ENCODE data around the gene BTN2A1.
"Not testable (repeated sequence)": the region's sequence is repeated elsewhere in the genome, so short reads cannot be mapped to it uniquely, and the experiment has no call there.

The BTN2A1 gene

DNA sequence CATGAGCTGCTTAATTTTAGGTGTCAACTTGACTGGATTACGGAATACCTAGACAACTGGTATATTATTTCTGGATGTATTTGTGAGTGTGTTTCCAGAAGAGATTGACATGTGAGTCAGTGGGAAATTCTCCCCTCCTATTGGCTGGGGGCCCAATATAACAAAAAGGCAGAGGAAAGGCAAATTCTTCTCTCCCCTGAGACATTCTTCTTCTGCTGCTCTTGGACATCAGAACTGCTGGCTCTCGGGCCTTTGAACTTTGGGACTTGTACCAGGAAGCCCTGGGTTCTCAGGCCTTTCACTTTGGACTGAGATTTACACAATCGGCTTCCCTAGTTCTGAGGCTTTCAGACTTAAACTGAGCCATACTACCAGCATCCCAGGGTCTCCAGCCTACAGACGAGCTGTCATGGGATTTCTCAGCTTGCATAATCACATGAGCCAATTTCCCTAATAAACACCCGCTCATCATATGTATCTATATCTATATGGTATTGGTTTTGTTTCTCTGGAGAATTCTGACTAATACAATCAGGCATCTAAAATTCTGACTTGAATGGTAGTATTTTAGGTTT is 25.0 kb upstream of the BTN2A1 start:
- DNase-seq (ENCODE audit: low spot score), result no peak

DNA sequence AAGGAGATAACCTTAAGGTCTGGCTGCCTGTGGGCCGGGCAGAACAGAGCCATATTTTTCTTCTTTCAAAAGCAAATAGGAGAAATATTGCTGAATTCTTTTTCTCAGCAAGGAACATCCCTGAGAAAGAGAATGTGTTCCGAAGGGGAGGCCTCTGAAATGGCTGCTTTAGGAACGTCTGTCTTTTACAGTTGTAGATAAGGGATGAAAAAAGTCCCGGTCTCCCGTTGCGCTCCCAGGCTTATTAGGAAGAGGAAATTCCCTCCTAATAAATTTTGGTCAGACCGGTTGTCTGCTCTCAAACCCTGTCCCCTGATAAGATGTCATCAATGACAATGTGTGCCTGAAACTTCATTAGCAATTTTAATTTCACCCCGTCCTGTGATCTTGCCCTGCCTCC is 24.1 kb upstream of the BTN2A1 start:
- not testable (repeated sequence) for DNase-seq (ENCODE audit: low spot score)

DNA sequence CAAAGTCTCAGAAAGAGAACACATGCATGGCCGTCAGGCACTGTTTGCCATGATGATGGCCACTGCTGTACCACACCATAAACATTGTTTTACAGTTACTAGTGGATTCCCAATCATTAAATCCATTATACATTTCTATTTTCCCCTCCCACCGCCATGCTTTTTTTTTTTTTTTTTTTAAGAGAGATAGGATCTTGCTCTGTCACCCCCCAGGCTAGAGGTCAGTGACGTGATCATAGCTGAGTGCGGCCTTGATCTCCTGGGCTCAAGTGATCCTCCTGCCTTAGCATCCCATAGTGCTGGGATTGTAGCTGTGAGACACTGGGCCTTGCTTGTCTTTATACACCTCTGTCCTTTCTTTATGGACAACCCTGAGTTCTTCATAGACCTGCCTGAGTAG is 21.7 kb upstream of the BTN2A1 start:
- no peak for DNase-seq (ENCODE audit: low spot score)

DNA sequence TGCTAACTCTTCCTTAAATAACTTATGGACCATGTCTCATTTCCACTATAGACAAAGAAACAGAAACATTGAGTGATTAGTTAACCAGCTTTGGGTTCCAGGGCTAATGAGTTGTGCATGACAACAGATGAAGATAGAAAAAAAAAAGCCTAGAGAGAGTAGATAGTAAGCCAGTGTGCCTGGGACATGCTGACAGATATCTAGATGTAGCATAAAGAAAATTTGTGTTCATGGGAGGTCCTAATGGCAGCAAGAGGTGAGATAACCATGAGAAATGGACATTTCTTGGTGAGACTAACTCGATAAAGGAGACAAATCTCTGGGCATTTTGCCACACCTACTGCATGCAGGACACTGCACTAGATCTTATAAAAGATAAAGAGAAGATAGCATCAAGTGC is 20.2 kb upstream of the BTN2A1 start:
- DNase-seq (ENCODE audit: low spot score), result no peak

DNA sequence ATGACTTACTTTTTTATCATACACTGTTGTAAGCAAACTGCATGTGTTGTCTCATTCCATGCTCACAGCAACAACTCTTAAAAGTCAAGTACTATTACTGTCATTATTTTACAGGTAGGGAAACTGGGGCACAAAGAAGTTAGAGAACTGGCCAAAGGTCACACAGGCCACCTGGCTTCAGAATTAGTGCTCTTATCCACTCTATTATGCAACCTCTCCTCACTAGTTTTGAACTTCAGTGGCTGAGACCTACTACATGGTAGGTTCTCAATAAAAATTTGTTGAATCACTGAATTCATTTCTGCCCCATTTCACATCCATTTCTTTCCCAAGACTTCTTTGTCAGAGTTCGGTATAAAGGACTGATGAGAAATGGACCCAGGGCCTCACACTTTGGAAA is 19.8 kb upstream of the BTN2A1 start:
- DNase-seq (ENCODE audit: low spot score), result no peak

DNA sequence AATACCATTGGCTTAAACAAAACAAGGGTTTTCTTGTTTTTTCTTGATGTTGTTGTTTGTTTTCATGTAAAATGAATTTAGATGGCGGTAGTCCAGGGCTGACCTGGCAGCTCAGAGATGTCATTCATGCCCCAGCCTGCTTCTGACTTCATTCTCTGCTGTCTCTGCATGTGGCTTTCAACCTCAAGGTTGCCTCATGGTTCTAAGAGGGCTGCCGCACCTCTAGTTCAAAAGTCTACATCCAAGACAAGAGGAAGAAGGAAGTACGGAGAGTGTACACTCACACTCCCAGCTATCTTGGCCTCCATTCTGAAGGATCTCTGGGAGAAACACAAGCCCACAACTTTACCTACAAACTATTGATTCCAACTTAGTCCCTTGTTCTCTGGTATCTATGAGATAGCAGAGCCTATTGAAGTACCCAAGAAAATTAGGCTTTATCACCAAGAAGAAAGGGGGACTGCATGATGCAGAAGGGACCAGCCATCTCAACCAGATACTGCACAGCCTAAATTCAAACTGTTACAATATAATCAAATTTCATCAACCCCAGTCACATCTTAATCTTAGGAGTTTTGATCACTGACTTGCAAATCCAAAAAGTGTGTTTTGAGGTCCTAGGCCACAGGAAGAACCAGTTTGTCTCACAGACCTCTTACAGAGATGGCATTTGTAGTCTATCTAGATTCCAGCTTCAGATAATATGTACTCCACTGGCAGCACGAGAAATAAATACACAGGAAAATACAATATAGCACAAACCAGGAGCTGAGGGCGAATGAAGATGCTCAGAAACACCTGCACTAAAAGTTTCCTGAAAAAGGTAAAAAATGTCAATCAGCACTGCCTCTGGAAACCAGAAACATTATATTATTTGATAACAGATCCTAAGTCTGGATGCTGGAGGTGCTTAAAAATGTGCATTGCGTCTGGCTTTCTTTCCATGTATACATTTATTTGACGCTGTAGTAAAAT is 18.3 kb upstream of the BTN2A1 start:
- peak; percentile 20 for DNase-seq (ENCODE audit: low spot score)

DNA sequence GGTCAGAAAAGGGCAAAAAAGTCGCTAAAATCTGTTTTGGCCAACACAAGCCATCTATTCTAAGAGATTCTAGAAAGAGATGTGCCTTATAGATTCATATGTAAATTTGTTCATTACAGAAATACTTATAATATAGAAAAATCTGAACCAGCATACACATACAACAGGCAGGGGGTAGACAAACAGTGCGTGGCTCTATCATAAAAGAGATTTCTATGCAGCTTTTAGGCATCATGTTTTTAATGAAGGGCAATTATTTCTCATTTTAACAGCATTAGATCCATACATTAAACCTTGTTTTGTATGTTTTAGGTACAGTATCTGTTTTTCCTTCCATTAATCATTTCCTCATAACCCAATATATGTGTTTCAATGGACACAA is 16.8 kb upstream of the BTN2A1 start:
- DNase-seq (ENCODE audit: low spot score), result no peak

DNA sequence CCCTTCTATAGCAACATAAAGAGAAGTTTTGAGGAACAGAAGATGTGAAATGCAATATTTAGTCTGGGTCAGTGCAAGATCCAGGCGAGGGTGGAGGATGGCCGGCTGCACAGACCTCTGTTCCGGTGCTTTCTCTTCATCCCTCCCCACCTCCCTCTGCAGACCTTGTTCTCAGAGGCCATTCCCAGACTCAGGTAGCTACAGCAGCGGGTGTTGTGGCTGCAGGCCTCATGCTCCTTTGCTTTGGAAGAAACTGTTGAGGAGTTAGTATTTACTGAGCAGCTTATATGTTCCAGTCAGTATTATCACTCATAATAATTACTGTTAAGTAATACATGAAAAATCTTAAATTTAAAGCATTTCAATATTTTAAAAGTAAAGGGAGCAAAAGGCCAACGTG is 15.8 kb upstream of the BTN2A1 start:
- DNase-seq (ENCODE audit: low spot score), result no peak

DNA sequence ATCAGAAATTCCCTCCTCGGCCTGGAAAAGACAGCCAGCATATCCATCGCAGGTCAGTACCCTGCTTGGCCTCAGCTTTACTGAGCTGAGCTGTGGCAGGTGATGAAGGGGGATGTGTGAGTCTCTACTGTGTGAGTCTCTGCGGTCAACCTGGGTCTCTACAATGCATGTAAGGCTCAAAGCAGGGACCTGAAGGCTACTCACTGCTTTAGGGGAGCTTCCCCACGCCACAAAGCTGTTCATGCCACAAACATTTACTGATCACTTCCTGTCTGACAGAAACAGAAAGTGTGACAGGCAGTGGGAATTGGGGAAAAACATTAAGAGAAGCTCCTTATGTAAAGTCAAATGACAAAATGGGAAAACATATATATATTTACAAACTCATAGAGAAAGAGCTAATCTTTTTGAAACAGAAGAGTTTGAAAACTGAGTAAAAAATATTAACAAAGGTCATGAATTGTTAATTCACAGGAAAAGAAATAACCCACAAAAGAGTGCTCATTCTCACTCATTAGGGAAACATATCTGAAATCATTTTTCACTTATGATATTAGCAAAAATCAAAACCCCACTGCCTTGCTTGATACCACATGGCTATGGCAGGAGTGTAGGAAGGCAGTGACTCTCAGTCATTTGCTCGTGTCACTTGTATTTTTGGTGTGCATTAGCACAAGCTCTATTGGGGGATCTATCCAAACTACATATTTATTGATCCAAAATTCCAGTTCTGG is 11.7 kb upstream of the BTN2A1 start:
- DNase-seq (ENCODE audit: low spot score), result no peak

DNA sequence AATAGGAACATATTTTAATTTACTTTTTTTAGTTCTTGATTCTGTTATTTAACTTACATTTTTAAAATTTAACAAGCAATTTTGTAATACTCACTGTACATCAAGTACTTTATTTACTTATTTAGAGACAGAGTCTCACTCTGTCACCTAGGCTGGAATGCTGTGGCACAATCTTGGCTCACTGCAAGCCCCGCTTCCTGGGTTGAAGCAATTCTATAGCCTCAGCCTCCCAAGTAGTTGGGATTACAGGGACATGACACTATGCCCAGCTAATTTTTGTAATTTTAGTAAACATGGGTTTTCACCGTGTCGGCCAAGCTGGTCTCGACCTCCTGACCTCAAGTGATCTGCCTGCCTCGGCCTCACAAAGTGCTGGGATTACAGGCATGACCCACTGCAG is 10.5 kb upstream of the BTN2A1 start:
- no peak for DNase-seq (ENCODE audit: low spot score)

DNA sequence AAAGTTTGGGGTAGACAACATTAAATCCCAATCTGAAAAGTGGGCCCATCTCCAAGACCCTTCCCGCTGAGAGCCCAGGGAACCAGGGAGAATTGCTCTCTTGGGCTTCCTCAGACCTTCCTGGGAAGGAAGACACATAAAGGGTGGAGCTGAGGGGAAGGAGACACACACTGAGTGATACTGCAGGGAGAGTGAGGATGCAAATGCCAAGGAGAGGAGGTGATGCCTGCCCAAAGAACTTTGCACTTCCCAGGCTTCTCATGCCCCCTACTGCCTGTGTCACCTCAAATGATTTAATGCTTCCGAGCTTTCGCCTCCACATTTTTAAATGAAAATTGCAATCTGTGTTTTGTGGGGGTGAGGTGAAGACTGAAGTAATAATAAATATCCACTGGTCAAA is 7.5 kb upstream of the BTN2A1 start:
- DNase-seq (ENCODE audit: low spot score), result no peak

DNA sequence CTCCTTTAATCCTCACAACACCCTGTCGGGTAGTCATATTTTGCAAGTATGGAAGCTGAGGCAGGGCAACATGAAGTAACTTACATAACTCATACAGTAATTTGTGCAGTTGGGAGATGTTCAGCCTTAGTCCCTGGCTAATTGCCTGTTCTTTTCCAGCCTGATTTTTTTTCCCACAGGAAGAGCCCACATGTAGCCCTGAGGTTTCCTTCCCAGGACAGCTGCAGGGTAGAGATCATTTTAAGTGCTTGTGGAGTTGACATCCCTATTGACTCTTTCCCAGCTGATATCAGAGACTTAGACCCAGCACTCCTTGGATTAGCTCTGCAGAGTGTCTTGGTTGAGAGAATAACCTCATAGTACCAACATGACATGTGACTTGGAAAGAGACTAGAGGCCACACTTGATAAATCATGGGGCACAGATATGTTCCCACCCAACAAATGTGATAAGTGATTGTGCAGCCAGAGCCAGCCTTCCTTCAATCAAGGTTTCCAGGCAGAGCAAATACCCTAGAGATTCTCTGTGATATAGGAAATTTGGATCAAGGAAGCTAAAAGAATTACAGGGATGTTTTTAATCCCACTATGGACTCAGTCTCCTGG is 5.0 kb upstream of the BTN2A1 start:
- no peak for DNase-seq (ENCODE audit: low spot score)

DNA sequence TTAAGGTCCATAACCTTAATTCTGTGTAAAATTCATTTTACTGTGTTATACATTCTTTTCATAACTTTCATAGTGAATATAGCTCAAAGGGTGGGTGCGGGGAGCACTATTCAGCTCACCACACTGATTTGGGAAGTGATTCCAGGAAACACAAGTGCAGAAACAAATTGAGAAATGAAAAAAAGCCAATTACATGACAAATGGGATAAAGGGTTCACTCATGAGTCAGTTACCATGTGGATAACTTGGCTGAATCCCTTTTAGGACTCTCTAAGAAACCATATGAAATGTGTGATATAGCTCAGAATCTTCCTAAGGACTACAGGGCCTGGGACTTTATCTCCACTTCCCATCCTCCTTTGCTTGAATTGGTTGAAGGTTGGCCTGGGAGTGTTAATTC is 3.1 kb upstream of the BTN2A1 start:
- no peak for DNase-seq (ENCODE audit: low spot score)

DNA sequence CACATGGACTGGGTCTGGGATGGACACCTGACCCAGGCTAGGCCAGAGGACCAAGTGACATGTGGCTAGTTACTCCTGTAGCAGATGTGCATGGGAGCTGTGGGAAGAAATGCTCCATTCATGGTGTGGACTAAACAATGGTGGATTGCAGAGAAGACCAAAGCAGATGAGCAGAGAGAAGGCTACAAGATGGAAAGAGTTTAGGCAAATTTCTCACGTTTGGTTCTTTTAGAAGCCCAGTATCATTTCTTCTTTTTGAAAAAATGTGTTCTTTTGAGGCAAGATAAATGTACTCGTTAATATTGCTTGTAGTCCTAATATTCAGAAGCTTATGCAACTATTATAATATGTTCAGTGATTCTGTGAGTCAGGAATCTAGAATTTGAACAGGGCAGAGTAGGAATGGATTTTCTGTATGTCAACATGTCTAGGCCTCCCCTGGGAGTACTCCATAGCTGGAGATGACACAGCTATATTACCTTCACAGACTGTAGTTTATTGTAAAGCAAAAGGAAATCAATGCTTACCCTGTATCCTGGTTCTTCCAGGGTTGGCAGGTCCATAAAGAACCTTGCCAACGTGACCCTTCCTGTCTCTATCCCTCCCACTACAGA is 2.3 kb upstream of the BTN2A1 start:
- no peak for DNase-seq (ENCODE audit: low spot score)

DNA sequence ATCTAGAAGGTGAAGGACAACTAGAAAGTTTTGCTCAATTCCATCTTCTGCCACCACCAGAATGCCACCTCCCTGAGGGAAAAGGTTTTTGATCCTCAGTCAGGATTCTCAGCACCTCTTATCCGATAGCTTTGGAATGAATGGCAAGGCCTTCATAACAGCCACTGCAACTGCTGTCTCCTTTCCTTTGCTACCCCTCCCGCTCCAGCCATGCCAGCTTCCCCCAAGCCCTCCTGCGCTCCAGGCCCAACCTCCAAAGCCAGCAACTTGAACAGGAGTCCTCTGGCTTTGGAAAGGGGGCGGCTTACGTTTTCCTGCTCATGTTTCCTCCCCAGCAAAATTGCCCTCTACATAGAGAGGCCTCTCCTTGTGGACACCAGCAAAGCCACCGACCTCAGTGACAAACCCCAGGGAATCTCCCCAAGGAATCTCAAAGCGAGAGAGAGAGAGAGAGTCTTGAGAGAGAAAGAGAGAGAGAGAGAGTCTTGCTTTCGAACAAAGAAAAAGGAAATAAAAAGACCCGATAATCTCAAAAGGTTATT is 420 bp upstream of the BTN2A1 start:
- DNase-seq (ENCODE audit: low spot score), result no peak

DNA sequence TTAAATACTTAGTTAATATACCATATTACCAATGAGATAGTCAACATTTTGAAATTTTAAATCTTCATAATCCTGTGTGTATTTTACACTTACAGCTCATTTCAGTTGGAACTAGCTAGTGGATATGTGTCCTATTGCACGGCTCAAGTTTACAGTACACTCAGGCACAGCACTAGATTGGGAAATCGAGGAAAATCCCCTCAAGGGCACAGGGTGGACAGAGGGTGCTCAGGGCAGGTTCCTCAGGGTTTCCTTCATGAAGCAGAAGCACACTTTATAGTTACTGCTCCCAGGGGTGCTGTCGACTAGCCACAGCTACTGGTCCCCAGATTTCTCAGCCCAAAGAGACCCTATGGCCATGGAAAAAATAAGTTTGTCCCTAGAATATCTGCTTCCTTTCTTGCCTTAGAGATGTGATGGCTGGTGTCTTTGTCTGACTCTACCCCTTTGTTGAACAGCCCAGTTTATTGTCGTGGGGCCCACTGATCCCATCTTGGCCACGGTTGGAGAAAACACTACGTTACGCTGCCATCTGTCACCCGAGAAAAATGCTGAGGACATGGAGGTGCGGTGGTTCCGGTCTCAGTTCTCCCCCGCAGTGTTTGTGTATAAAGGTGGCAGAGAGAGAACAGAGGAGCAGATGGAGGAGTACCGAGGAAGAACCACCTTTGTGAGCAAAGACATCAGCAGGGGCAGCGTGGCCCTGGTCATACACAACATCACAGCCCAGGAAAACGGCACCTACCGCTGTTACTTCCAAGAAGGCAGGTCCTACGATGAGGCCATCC is 1.5 kb downstream of the BTN2A1 start:
- DNase-seq (ENCODE audit: low spot score), result no peak

DNA sequence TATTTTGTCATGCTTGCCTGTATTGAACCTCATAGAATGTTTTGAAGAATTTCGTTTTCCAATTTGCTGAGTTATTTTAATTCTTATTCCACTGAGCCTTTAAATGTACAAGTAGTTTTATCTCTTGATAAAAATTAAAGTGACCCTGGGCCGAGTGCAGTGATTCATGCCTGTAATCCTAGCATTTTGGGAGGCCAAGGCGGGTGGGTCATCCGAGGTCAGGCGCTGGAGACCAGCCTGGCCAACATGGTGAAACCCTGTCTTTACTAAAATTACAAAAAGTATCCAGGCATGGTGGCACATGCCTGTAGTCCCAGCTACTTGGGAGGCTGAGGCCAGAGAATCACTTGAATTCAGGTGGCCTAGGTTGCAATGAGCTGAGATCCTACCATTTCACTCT is 3.6 kb downstream of the BTN2A1 start:
- not testable (repeated sequence) for DNase-seq (ENCODE audit: low spot score)

DNA sequence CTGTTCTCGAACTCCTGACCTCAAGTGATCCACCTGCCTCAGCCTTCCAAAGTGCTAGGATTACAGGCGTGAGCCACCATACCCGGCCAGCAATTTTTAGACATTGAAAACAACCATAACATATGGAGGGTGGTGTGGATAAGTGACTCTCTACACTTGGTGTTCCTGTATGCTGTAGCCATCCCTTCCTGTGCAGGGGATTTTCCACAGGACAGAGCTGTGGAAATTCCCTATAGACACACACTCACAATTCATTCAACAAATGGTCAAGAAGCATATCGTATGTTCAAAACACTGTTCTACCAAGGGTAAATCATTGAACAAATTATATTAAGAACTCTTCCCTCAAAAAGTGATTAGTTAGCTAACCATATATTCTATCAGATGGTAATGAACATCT is 6.3 kb downstream of the BTN2A1 start:
- DNase-seq (ENCODE audit: low spot score), result no peak

DNA sequence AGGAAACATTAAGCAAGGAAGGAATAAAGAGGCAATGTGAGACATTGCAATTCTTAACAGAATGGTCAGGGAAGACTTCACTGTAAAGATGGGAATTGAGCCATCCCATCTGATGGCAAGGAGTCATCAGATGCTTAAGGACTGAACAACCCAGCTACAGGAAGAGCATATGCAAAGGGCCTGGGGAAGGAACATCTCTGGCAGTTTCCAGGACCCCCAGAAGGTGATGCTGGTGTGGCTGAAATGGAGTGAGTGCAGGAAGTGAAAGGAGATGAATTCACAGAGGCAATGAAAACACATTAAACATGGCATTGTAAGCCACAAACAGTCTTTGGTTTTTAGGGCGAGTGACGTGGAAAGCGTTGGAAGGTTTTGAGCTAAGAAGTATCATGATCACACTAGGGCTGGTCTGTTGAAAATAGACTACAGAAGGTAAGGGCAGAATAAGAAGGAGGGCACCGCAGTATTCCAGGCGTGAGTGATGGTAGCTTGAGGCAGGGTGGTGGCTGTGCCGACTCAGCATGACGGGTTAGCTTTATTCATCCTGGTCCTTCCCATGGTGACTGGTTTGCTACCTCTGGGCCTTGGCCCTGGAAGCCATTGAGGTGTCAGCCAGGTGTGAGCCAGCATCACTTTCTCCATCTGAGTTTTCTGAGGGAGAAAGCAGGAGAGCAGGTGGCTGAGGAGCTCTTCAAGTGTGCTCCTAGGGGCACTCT is 6.8 kb downstream of the BTN2A1 start:
- DNase-seq (ENCODE audit: low spot score), result no peak

DNA sequence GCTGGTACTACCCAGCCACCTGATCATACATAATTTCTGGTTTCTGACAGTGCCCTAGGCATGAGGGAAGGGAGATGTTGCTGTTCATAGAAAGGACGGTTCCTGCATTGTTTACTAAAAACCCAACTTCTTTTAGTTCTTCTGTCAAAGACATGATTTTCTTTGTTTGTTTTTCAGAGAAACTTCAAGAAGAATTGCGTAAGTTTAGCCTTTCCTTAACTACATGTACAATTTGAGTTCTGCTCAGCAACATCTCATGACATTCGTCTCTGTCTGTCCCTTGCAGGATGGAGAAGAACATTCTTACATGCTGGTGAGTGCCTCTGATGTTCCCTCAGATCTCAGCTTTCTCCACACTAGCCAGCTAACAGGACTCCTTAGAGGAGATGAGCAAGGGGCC is 8.0 kb downstream of the BTN2A1 start:
- DNase-seq (ENCODE audit: low spot score), result no peak
